ENCODE data around the gene GNAI1.

DNA sequence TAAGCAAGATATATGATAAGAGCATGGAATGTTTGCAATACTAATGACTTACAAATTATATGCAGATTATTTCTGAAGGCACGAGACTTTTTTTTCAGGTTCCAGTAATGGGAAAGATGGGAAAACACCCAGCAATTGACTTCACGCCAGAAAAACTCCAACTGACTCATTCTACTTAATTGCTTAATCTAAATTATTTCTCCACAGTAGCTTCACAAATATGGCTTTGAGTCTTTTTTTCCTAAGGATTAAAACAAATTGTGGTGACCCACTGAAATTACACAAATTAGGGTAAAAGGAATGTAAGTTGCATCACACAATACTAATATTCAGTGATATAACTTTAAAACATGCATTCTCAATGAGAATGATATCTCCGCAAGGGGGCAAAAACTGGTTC is 138.7 kb downstream of the GNAI1 start:
- TF ChIP-seq, protein P1, sequence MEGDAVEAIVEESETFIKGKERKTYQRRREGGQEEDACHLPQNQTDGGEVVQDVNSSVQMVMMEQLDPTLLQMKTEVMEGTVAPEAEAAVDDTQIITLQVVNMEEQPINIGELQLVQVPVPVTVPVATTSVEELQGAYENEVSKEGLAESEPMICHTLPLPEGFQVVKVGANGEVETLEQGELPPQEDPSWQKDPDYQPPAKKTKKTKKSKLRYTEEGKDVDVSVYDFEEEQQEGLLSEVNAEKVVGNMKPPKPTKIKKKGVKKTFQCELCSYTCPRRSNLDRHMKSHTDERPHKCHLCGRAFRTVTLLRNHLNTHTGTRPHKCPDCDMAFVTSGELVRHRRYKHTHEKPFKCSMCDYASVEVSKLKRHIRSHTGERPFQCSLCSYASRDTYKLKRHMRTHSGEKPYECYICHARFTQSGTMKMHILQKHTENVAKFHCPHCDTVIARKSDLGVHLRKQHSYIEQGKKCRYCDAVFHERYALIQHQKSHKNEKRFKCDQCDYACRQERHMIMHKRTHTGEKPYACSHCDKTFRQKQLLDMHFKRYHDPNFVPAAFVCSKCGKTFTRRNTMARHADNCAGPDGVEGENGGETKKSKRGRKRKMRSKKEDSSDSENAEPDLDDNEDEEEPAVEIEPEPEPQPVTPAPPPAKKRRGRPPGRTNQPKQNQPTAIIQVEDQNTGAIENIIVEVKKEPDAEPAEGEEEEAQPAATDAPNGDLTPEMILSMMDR (conservative IDR thresholded peaks at IDR 0.05; ENCODE audit: low read length): no peak
- TF ChIP-seq EZH2phosphoT487 (IDR thresholded peaks at IDR 0.05; ENCODE audit: borderline replicate concordance, low read depth, low read length): no peak

All from OCI-LY7 (cell line).